ENCODE results near the gene KATNAL2.
"Not testable (repeated sequence)": the region's sequence is repeated elsewhere in the genome, so short reads cannot be mapped to it uniquely, and the experiment has no call there.

Gene KATNAL2

DNA sequence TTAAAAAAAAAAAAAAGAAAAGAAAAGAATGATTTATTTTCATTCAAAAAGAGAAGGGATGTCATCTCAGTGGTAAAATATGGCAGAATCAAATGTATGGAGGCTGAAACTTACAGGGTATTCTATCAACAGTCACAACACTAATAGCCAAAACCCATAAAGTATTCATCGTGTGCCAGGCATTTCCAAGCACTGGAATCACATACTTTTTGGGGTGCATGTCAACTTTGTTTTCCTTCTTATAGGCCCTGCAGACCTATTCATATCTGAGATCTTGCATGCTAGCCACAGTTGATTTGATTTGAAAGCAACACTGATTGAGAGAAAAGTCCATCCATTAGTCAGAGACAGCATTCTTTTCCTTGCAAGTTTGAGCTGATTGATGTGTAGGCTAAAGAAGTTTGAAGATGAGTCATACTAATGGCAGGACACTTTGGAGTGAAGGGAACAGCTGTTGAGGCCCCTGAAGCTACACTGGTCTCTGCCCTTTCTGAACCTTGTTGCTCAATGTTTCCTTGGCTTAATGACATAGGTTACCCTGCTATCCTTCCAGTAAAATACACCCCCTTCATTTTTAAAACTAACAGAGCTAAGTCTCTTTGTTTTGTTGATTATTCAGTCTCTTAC is 22.0 kb downstream of the KATNAL2 start:
- no peak for DNase-seq (ENCODE audit: low read depth in 2 of 2)

DNA sequence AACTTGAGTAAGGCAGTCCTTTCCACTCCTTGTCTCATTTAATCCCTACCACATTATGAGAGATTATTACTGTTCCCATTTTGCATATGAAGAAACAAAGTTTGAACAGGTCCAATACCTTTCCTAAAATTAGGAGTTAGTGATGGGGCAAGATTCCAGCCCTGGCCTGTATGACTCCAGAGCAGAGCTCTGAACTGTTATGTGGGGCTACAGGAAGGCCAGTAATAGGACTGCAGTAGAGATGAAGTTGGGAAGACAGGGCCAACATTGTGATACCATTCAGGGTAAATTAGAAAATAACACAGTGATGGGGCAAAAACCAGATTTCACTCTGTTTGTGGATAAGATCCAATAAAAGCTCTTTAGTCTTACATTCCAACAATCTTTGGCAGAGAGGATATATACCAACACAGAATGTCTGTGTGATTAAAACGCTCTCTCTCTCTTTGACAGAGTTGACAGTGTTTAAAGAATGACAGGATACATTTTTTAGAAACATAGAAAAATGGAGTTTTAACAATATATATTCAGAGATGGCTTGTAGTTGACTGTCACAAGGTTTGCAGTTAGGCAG is 22.7 kb downstream of the KATNAL2 start:
- no peak for DNase-seq (ENCODE audit: low read depth in 2 of 2)

DNA sequence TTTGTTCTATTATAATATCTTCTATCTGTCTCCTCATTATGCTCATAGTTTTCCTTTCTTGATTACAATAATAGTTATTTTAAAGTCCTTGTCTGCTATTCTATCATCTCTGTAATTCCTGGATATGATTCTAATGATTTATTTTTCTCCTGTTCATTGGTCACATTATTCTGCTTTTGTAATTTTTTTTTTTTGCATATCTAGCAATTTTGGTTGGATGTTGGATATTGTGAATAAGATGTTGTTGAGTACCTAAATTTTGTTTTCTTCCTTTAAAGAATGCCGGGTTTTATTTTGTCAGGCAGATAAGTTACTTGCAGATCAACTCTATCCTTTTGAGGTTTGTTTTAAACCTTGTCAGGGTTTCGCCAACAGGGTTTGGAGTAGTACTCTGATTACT is 25.2 kb downstream of the KATNAL2 start:
- no peak for DNase-seq (ENCODE audit: low read depth in 2 of 2)

DNA sequence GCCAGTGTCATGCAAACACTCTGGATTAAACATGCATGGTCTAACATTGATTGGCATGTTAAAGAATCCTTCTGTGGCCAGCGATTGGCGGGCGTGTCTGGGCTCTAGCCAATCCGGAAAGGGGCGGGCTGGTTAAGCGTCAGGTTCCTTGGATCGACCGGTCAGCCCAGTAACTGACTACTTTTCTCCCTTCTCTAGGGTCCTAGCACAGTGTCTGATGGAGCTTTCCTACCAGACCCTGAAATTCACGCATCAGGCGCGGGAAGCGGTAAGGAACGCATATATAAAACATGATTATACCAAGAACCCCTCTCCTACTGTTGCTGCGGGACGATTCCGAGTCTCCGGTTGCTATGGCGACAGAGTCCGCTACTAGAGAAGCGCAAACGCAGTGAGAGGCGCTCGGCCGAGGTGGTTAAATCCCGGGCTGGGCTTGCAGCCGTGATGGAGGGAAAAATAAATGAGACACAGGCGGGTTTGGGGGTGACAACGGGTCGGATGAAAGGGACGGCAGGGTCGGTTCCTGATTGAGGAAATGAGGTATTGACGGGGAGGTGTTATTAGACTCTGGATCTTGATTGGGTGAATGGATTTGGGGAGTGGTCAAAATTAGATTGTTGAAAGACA is 29.4 kb downstream of the KATNAL2 start:
- peak in 1 of 2 donors; percentile 7 for DNase-seq (ENCODE audit: low read depth in 2 of 2)

DNA sequence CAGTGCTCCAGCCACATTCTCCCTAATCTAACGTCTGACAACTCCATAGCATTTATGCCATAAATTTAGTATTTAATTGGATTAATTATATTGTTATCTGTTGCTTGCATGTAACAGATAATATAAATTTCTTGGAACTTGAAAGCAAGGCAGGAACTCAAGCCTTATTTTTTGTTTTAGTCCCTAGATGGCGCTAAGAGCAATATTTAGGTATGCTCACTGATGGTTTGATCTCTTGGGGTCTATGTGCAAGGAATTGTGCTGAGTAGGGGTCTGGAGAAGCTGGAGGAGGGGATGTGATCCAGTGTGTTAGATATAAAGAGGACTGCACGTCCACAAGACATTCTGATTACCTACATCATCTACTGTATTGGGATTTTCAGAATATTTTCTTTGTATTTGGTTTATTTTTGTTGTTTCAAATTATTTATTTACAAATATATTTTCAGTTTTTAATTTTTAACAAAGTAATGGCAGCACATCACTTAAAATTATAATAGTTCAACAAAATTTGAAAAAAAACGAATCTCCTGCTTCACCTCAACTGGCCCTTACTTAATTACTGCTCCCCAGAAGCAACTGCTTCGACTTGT is 32.8 kb downstream of the KATNAL2 start:
- DNase-seq (ENCODE audit: low read depth in 2 of 2), result no peak

DNA sequence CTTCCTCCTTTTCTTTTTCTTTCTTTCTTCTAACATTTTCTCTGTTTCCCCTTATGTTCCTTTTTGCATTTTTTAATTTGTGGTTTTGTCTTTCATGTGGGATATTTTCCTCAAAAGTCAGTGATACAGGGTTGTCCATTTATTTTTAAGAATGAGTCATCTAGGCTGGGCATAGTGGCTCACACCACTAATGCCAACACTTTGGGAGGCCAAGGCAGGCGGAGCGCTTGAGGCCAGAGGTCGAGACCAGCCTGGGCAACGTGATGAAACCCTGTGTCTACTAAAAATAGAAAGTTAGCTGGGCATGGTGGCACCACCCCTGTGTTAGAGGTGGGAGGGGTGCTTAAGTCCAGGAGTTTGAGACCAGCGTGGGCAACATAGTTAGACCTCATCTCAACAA is 35.8 kb downstream of the KATNAL2 start:
- no peak for DNase-seq (ENCODE audit: low read depth in 2 of 2)

DNA sequence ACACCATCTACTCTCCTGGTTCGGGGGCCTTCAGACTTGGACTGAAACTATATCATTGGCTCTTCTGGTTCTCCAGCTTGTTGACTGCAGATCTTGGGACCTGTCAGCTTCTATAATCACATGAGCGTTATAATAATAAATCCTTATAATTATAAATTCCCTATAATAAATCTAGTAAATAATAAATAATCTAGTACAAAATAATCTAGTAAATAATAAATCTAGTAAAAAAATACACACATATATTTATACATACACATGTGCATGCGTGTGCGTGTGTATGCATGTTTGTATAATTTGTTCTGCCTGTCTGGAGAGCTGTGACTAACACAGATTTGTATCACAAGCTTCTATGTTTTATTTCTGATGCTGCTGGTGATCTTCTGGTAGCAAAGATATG is 40.8 kb downstream of the KATNAL2 start:
- no peak for DNase-seq (ENCODE audit: low read depth in 2 of 2)

DNA sequence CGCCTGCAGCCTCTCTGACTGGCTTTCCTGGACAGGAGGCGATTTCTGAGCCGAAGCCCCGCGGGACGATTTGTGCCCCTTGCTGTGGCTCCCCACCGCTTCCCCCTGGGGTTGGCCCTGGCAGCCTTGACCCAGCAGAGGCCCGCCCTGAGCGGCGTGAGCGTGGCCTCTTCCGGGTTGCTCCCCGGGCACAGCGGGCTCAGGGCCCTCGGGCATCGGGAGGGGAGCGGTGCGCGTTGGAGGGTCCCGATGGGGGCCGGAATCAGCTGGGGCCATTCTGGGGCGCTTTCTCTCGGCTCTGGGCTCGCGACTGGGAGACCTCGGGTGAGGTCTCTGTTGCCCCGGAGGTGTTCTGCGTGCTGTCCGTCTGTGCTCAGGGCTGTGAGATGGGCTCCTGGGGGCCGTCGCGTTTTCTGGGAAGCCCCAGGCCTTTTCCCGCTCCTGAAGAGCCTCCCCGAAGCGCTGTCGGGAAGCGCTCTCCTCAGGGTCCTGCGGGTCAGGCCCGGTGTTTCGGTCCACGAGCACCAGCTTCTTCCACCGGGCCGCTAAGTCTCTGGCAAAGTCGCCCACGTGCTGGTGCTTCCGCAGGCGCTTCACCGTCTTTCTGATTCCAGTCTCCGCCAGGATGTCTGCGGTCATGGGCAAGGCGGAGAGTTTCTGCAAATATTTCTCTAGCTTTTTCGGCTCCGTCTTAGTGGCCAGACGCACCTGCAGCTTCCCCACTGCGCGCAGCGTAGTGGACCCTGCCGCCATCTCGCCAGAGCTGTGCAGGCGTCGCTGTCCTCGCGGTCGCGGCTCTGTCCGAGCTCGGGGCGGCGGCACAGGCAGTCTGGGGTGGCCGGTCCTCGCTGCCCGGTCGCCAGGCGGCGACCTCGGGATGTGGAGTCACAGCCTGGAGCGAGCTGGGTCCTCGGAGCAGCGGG is 46.5 kb downstream of the KATNAL2 start:
- DNase-seq (ENCODE audit: low read depth in 2 of 2), result not testable (repeated sequence)

DNA sequence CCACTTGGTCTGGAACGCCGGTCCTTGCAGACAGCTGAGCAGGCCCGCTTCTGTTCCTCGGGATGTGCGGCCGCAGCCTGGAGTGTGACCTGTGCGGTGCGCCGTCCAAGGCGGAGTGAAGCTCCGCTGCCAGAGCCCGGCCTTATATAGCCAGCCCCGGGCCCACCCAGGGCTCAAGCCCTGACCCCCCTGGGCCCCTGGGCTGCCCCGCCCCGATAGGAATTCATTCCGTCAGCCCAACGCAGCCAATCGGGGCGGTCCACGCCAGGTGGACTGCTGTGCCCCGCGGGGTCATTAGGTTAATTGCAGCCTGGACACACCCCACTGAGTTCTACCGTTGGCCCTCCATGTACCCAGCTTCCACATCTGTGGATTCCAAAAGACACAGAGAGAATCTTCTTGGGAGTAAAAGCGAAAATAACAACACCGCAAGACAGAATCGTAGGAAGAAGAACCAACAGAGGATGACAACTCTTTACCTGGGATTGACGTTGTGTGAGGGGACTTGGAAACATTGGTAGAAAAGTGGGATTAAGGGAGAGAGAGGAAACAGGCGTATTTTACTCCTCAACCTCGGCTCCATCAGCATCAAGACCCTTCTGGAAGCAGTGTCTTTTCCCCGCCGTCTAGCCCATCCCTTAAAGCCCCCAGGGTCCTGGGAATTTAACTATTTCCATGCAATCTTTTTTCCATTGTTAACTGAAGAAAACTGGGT is 47.3 kb downstream of the KATNAL2 start:
- not testable (repeated sequence) for DNase-seq (ENCODE audit: low read depth in 2 of 2)

DNA sequence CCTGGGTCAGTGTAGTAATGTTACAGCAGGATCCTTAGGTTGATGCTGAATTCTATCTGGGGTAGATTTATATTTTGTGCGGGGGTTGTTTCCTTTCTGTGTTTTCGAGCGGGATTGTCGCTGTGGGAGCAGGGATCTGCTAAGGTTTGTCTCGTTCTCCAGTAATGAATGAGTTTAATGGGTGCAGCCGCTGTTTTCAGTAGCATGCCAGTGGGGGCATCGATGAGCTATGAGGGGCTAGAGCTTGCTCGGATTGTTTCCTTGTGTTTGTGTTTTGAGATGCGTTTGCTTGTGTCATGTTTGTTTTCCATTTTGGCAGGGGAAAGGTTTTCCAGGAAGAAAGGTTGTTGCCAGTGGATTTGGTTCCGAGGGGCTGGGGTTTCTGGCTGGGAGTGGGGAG is 48.9 kb downstream of the KATNAL2 start:
- not testable (repeated sequence) for DNase-seq (ENCODE audit: low read depth in 2 of 2)

DNA sequence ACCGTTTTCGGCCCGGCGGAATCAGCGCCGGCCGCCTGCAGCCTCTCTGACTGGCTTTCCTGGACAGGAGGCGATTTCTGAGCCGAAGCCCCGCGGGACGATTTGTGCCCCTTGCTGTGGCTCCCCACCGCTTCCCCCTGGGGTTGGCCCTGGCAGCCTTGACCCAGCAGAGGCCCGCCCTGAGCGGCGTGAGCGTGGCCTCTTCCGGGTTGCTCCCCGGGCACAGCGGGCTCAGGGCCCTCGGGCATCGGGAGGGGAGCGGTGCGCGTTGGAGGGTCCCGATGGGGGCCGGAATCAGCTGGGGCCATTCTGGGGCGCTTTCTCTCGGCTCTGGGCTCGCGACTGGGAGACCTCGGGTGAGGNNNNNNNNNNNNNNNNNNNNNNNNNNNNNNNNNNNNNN is 52.1 kb downstream of the KATNAL2 start:
- DNase-seq (ENCODE audit: low read depth in 2 of 2), result not testable (repeated sequence)

DNA sequence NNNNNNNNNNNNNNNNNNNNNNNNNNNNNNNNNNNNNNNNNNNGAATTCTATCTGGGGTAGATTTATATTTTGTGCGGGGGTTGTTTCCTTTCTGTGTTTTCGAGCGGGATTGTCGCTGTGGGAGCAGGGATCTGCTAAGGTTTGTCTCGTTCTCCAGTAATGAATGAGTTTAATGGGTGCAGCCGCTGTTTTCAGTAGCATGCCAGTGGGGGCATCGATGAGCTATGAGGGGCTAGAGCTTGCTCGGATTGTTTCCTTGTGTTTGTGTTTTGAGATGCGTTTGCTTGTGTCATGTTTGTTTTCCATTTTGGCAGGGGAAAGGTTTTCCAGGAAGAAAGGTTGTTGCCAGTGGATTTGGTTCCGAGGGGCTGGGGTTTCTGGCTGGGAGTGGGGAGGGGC is 102.5 kb downstream of the KATNAL2 start:
- not testable (repeated sequence) for DNase-seq (ENCODE audit: low read depth in 2 of 2)

DNA sequence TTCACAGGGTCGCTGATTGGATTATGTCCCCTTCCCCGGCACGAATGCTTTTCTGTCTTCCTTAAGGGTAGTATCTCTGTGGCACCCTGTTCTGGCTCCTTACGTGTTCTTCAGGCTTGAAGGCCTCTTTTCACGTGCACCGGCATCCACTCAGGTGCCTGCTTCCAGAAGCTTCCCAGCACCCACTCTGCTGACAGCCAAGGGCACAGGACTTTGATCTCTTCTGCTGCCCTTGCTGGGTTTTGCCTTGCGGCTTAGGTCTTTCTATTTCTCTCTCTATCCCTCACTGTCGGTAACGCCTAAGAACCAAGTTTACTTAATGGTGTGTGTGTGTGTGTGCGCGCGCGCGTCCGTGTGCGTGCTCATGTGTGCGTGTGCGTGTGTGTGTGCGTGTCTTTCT is 103.4 kb downstream of the KATNAL2 start:
- not testable (repeated sequence) for DNase-seq (ENCODE audit: low read depth in 2 of 2)

DNA sequence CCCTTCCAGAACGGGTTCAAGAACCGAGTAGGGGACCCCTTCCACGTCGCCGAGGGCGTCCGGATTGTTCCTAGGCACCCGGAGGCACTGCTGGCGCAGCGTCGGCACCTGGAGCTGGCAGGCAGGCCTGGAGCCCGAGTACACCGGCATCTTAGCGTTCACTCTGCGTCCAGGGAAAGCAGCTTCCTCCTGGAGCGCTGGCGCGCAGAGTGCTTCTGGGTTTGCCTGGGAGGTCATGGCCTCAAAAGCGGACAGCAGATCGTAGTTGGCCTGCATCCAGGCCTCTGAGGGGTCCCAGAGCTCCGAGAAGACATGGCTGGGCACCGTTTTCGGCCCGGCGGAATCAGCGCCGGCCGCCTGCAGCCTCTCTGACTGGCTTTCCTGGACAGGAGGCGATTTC is 105.4 kb downstream of the KATNAL2 start:
- DNase-seq (ENCODE audit: low read depth in 2 of 2), result not testable (repeated sequence)

DNA sequence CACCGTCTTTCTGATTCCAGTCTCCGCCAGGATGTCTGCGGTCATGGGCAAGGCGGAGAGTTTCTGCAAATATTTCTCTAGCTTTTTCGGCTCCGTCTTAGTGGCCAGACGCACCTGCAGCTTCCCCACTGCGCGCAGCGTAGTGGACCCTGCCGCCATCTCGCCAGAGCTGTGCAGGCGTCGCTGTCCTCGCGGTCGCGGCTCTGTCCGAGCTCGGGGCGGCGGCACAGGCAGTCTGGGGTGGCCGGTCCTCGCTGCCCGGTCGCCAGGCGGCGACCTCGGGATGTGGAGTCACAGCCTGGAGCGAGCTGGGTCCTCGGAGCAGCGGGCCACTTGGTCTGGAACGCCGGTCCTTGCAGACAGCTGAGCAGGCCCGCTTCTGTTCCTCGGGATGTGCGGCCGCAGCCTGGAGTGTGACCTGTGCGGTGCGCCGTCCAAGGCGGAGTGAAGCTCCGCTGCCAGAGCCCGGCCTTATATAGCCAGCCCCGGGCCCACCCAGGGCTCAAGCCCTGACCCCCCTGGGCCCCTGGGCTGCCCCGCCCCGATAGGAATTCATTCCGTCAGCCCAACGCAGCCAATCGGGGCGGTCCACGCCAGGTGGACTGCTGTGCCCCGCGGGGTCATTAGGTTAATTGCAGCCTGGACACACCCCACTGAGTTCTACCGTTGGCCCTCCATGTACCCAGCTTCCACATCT is 106.5 kb downstream of the KATNAL2 start:
- not testable (repeated sequence) for DNase-seq (ENCODE audit: low read depth in 2 of 2)

DNA sequence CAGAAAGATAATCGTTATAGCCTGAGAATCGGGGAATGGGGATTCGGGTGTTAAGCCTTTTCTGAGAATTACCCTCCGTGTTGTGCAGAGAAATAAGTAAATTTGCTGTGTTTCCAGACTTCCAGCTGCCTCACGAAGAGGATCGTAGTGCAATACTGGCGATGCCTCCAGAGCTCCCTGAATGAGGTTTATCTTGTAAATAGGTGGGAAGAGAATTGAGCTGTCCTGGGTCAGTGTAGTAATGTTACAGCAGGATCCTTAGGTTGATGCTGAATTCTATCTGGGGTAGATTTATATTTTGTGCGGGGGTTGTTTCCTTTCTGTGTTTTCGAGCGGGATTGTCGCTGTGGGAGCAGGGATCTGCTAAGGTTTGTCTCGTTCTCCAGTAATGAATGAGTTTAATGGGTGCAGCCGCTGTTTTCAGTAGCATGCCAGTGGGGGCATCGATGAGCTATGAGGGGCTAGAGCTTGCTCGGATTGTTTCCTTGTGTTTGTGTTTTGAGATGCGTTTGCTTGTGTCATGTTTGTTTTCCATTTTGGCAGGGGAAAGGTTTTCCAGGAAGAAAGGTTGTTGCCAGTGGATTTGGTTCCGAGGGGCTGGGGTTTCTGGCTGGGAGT is 108.3 kb downstream of the KATNAL2 start:
- DNase-seq (ENCODE audit: low read depth in 2 of 2), result not testable (repeated sequence)

DNA sequence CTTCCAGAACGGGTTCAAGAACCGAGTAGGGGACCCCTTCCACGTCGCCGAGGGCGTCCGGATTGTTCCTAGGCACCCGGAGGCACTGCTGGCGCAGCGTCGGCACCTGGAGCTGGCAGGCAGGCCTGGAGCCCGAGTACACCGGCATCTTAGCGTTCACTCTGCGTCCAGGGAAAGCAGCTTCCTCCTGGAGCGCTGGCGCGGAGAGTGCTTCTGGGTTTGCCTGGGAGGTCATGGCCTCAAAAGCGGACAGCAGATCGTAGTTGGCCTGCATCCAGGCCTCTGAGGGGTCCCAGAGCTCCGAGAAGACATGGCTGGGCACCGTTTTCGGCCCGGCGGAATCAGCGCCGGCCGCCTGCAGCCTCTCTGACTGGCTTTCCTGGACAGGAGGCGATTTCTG is 111.3 kb downstream of the KATNAL2 start:
- not testable (repeated sequence) for DNase-seq (ENCODE audit: low read depth in 2 of 2)

DNA sequence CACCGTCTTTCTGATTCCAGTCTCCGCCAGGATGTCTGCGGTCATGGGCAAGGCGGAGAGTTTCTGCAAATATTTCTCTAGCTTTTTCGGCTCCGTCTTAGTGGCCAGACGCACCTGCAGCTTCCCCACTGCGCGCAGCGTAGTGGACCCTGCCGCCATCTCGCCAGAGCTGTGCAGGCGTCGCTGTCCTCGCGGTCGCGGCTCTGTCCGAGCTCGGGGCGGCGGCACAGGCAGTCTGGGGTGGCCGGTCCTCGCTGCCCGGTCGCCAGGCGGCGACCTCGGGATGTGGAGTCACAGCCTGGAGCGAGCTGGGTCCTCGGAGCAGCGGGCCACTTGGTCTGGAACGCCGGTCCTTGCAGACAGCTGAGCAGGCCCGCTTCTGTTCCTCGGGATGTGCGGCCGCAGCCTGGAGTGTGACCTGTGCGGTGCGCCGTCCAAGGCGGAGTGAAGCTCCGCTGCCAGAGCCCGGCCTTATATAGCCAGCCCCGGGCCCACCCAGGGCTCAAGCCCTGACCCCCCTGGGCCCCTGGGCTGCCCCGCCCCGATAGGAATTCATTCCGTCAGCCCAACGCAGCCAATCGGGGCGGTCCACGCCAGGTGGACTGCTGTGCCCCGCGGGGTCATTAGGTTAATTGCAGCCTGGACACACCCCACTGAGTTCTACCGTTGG is 112.4 kb downstream of the KATNAL2 start:
- not testable (repeated sequence) for DNase-seq (ENCODE audit: low read depth in 2 of 2)

DNA sequence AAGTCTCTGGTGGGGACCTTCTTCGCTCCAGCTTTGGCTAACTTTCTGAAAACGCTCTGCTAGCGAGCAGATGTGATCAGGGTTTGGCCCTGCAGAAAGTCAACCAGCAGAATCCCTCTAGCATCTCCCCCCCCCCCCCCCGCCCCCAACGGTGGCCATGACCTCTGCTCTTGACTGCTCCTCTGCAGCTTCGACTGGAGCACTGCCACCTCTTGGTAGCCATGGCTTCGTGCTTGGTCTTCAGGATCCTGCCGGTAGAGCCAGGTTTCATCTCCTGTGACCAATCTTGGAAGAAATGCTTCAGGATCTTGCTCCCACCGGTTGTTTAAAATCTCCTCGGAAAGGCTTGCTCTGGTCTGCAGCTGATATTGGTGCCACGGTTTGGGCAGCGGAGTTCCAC is 113.5 kb downstream of the KATNAL2 start:
- not testable (repeated sequence) for DNase-seq (ENCODE audit: low read depth in 2 of 2)

DNA sequence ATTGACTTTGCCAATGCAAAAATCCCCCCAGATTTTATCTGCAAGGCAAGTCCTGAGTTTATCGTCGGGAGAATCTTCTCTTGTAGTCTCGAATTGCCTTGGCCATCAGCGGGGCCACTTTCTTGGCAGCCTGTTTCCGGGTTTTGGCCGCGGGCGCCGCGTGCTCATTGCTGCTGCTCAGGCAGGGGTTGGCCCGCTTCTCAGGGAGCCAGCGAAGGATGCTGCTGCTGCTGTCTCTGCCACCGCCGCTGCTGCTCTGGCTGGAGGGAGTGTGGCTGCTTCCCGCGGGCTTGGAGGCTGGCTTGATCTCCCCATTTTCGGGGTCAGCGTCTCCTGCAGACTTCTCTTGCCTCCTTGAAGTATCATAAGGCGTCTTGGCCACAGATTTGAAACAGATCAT is 115.5 kb downstream of the KATNAL2 start:
- DNase-seq (ENCODE audit: low read depth in 2 of 2), result no peak
